Stimulated activated CD8-positive, alpha-beta memory T cell treated with anti-CD3 and anti-CD28 coated beads, Interleukin-7, amount 100 ng/mL, for 1 hour (primary cell): ENCODE data around the gene PAFAH2.
"Not testable (repeated sequence)": the region's sequence is repeated elsewhere in the genome, so short reads cannot be mapped to it uniquely, and the experiment has no call there.

Experiments
- DNase-seq, 2 donors: peaks; one replicate each; pipeline ENCODE4 v3.0.0-alpha.2; 2020; ENCODE audit warnings: low read depth in 2 of 2

Gene PAFAH2

GRCh38 chr1:26010825-26011224 is 13.0 kb upstream of the PAFAH2 start:
- no peak for DNase-seq

GRCh38 chr1:26009796-26010447 is 12.1 kb upstream of the PAFAH2 start:
- DNase-seq: no peak

- DNase-seq: no peak
These were observed 8.8 kb upstream of the PAFAH2 start for GRCh38 chr1:26006710-26007109.

- no peak for DNase-seq
These were observed 7.7 kb upstream of the PAFAH2 start for GRCh38 chr1:26005434-26006105.

GRCh38 chr1:26003756-26004155 is 5.9 kb upstream of the PAFAH2 start:
- no peak for DNase-seq

- no peak for DNase-seq
These were observed 5.4 kb upstream of the PAFAH2 start for GRCh38 chr1:26003262-26003661.

GRCh38 chr1:25999041-25999800 is 1.4 kb upstream of the PAFAH2 start:
- DNase-seq: no peak

- no peak for DNase-seq
These were observed 666 bp downstream of the PAFAH2 start for GRCh38 chr1:25996966-25997827.

- DNase-seq: no peak
These were observed 3.3 kb downstream of the PAFAH2 start for GRCh38 chr1:25994402-25995150.

- no peak for DNase-seq
These were observed 4.5 kb downstream of the PAFAH2 start for GRCh38 chr1:25993197-25993951.

- no peak for DNase-seq
These were observed 5.1 kb downstream of the PAFAH2 start for GRCh38 chr1:25992689-25993171.

- no peak for DNase-seq
These were observed 5.8 kb downstream of the PAFAH2 start for GRCh38 chr1:25991937-25992688.

GRCh38 chr1:25990702-25991395 is 7.0 kb downstream of the PAFAH2 start:
- DNase-seq: peak; percentile 14 to 20

GRCh38 chr1:25990251-25990650 is 7.6 kb downstream of the PAFAH2 start:
- DNase-seq: no peak

- no peak for DNase-seq
These were observed 8.2 kb downstream of the PAFAH2 start for GRCh38 chr1:25989440-25990234.

GRCh38 chr1:25987951-25988350 is 9.9 kb downstream of the PAFAH2 start:
- no peak for DNase-seq

- DNase-seq: not testable (repeated sequence)
These were observed 11.1 kb downstream of the PAFAH2 start for GRCh38 chr1:25986773-25987172.

GRCh38 chr1:25985670-25986069 is 12.2 kb downstream of the PAFAH2 start:
- no peak for DNase-seq
